ENCODE data around the gene CLDN22.

GRCh38 chr4:183287677-183288076 lies 32.4 kb downstream of the CLDN22 start:
- TF ChIP-seq CTCF (IDR thresholded peaks at IDR 0.05) (no peak), POLR2A (IDR thresholded peaks at IDR 0.05) (no peak)

Data from lower leg skin (tissue), 3 donors.